ENCODE measurements around the gene KCNQ2. TPM values are rescaled to one million over a fixed set of nuclear protein-coding genes. Genes with fewer than 3 reads are reported as not detected.
A peak's percentile ranks its signal among the peaks of the same experiment; 100 is the strongest.

Gene KCNQ2
- total RNA-seq, 1 donor from 2014 or later = 39.5 TPM

- H3K9me3 Mint-ChIP-seq = no peaks in the 10 kb centered on the region
- peaks cover 28% of the 10 kb centered on the region for H3F3A ChIP-seq (ENCODE audit: low read depth)
- no peaks in the 10 kb centered on the region for H3K27me3 Mint-ChIP-seq (ENCODE audit: insufficient read depth, low read depth)
- TF ChIP-seq, protein P1, sequence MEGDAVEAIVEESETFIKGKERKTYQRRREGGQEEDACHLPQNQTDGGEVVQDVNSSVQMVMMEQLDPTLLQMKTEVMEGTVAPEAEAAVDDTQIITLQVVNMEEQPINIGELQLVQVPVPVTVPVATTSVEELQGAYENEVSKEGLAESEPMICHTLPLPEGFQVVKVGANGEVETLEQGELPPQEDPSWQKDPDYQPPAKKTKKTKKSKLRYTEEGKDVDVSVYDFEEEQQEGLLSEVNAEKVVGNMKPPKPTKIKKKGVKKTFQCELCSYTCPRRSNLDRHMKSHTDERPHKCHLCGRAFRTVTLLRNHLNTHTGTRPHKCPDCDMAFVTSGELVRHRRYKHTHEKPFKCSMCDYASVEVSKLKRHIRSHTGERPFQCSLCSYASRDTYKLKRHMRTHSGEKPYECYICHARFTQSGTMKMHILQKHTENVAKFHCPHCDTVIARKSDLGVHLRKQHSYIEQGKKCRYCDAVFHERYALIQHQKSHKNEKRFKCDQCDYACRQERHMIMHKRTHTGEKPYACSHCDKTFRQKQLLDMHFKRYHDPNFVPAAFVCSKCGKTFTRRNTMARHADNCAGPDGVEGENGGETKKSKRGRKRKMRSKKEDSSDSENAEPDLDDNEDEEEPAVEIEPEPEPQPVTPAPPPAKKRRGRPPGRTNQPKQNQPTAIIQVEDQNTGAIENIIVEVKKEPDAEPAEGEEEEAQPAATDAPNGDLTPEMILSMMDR (IDR thresholded peaks at IDR 0.05) = no peak
- TF ChIP-seq EZH2 (IDR thresholded peaks at IDR 0.05) (no peak), EZH2phosphoT487 (IDR thresholded peaks at IDR 0.05) (no peak)
- no peak overlapping the region for H3K27ac ChIP-seq
- H3K4me2 ChIP-seq = no peak overlapping the region
- H3K9me3 ChIP-seq (ENCODE audit: low read depth) = no peaks in the 10 kb centered on the region
- H3K79me2 ChIP-seq (ENCODE audit: low read depth) = no peaks in the 10 kb centered on the region
- no peaks in the 10 kb centered on the region for H3K36me3 ChIP-seq
- no peaks in the 10 kb centered on the region for H3K27me3 ChIP-seq
- H3K4me3 ChIP-seq = no peak overlapping the region
- H4K20me1 ChIP-seq (ENCODE audit: low read depth) = peaks cover 4% of the 10 kb centered on the region
- peaks cover 4% of the 10 kb centered on the region for H3K36me3 Mint-ChIP-seq
- no peaks in the 10 kb centered on the region for H3K4me1 ChIP-seq
- no peak for DNase-seq (ENCODE audit: low spot score)
- peak overlapping the region; percentile 38 for H3K4me3 Mint-ChIP-seq
- H3K27ac Mint-ChIP-seq = peak overlapping the region; percentile 10
- no peak overlapping the region for H2AFZ ChIP-seq (replicated peaks)
- peaks cover 22% of the 10 kb centered on the region for H3K4me1 Mint-ChIP-seq
- no peak overlapping the region for H3K9ac ChIP-seq
Measured at GRCh38 chr20:63435552-63435951, 36.9 kb downstream of the KCNQ2 start.

DNA sequence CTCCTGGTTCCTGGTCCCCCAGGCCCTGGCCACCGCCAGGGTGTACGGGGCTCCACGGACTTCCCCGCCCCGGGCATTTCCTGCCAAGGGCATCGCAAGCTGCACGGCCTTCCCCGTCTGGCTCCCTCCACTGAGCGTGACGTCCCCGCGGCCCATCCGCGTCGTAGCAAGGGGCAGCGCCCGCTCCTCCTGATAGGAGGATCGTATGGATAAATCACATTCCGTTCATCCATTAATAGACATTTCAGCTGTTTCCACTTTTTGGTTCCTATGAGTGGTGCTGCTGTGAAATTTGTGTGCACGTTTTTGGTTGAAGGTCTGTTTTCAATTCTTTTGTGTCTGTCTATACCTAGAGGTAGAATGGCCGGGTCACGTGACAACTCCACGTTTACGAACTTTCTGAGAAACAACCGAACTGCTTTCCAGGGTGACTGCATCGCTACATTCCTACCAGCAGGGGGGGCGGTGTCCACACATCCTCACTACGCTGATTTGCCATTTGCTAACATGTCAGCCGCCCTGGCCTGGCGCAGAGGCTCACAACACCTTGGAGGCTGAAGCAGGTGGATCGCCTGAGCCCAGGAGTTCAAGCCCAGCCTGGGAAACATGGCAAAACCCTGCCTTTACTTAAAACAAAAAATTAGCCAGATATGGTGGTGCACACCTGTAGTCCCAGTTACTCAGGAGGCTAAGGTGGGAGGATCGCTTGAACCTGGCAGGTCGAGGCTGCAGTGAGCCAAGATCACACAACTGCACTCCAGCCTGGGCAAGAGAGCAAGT is 37.7 kb downstream of the KCNQ2 start:
- Mint-ChIP-seq H3K4me3 (peak overlapping the region; percentile 25), H3K27ac (peak overlapping the region; percentile 76)
- H3K36me3 ChIP-seq = no peaks in the 10 kb centered on the region

DNA sequence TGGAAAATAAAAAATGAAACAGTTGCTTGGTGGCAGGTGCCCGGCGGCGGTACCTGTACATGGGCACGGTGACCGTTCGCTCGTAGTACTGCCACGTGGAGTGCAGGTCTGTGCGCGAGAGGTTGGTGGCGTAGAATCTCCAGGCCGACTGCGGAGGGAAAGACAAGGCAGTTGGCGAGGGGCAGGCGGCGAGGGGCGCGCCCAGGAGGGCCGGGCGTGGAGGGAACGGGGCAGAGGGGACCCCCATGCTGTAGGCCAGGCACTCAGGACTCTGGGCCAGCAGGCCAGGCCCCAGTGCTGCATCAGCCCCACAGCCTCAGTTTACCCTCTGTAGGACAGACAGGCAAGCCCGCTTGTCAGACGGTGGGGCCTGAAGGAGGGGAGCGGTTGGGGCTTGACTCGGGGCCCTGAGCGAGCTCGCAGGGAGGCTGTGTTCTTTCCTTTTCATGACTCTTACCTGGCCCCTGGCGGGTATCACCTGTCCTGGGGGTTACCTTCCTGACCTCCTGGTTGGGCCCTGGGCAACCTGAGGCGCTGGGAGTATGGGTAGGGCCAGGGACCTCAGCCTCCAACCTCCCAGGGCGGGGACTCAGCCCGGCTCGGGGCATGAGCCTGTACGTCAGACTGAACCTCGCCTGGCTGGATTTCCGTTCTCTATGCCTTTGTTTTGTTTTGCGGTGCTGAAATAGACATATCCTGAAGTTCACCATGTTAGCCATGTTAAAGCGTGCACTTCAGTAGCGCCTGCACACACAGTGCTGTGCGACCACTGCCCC is 38.5 kb downstream of the KCNQ2 start:
- no peak overlapping the region for H3K27ac ChIP-seq
- H3K27ac Mint-ChIP-seq = peak overlapping the region; percentile 93
- no peaks in the 10 kb centered on the region for H3K9me3 Mint-ChIP-seq

More for the DNA sequence above, 37.7 kb downstream of the KCNQ2 start:
- Histone ChIP-seq H3K9ac (no peak overlapping the region), H3K4me2 (no peak overlapping the region), H3K27me3 (no peaks in the 10 kb centered on the region), H3F3A (ENCODE audit: low read depth) (peaks cover 28% of the 10 kb centered on the region), H3K79me2 (ENCODE audit: low read depth) (no peaks in the 10 kb centered on the region), H4K20me1 (ENCODE audit: low read depth) (no peaks in the 10 kb centered on the region), H3K9me3 (ENCODE audit: low read depth) (no peaks in the 10 kb centered on the region), H2AFZ (replicated peaks) (no peak overlapping the region), H3K4me1 (no peaks in the 10 kb centered on the region), H3K4me3 (no peak overlapping the region), H3K27ac (no peak overlapping the region)
- no peak for TF ChIP-seq EZH2 (IDR thresholded peaks at IDR 0.05)
- TF ChIP-seq, protein P1 (IDR thresholded peaks at IDR 0.05) = peak; percentile 93
- DNase-seq (ENCODE audit: low spot score) = peak; percentile 90
- Mint-ChIP-seq H3K9me3 (no peaks in the 10 kb centered on the region), H3K36me3 (peaks cover 4% of the 10 kb centered on the region), H3K4me1 (peaks cover 22% of the 10 kb centered on the region), H3K27me3 (ENCODE audit: insufficient read depth, low read depth) (no peaks in the 10 kb centered on the region)

More for the DNA sequence above, 38.5 kb downstream of the KCNQ2 start:
- no peaks in the 10 kb centered on the region for H3K27me3 ChIP-seq
- H3K4me1 ChIP-seq = no peaks in the 10 kb centered on the region
- no peak for DNase-seq (ENCODE audit: low spot score)
- H3K79me2 ChIP-seq (ENCODE audit: low read depth) = no peaks in the 10 kb centered on the region
- peaks cover 4% of the 10 kb centered on the region for H3K36me3 Mint-ChIP-seq
- H3K27me3 Mint-ChIP-seq (ENCODE audit: insufficient read depth, low read depth) = no peaks in the 10 kb centered on the region
- H3K9ac ChIP-seq = no peak overlapping the region
- no peaks in the 10 kb centered on the region for H4K20me1 ChIP-seq (ENCODE audit: low read depth)
- H2AFZ ChIP-seq (replicated peaks) = no peak overlapping the region
- H3K4me3 ChIP-seq = no peak overlapping the region
- H3K4me1 Mint-ChIP-seq = peaks cover 22% of the 10 kb centered on the region
- no peaks in the 10 kb centered on the region for H3K36me3 ChIP-seq
- no peaks in the 10 kb centered on the region for H3K9me3 ChIP-seq (ENCODE audit: low read depth)
- H3K4me2 ChIP-seq = no peak overlapping the region
- H3K4me3 Mint-ChIP-seq = no peak overlapping the region
- H3F3A ChIP-seq (ENCODE audit: low read depth) = peaks cover 28% of the 10 kb centered on the region
- TF ChIP-seq EZH2phosphoT487 (IDR thresholded peaks at IDR 0.05) (no peak), EZH2 (IDR thresholded peaks at IDR 0.05) (no peak)
- TF ChIP-seq, protein P1 (IDR thresholded peaks at IDR 0.05) = no peak
